Panc1 (cell line): ENCODE data around the gene TEX26. TPM values are rescaled to one million over a fixed set of nuclear protein-coding genes. Genes with fewer than 3 reads are reported as not detected.

ENCODE experiments used
- ATAC-seq: fragments of 200-7000 bp; cut with Tn5 transposase; 2 replicates; pipeline ENCODE4 v1.9.1; 2020; ENCODE audit warnings: mild to moderate bottlenecking, moderate library complexity
- BruUV-seq: library from RNA; stranded (reverse); fragments of 400-500 nt; replicated peaks from 2 replicates; lab custom pipeline; 2021; lab: Mats Ljungman, UMichigan
- CTCF ChIA-PET: fragments of 300-600 bp; sonication (Branson Sonifier 250); formaldehyde crosslinking; loops from one replicate; lab custom pipeline; 2022; ENCODE audit warnings: antibody characterized with exemption; lab: Charles Lee
- POLR2A ChIA-PET: fragments of 300-600 bp; sonication (Branson Sonifier 250); formaldehyde crosslinking; loops from one replicate; lab custom pipeline; 2022; ENCODE audit warnings: antibody characterized with exemption; lab: Charles Lee
- DNase-seq: peaks from one replicate; pipeline ENCODE4 v3.0.0-alpha.2; 2010; ENCODE audit warnings: low read depth, low spot score
- H3K27ac ChIP-seq: 2 replicates; pipeline ENCODE4 v1.5.1; 2011; ENCODE audit warnings: mild to moderate bottlenecking, low read length, inconsistent platforms
- H3K27me3 ChIP-seq: fragments of 200-500 bp; sonication (Bioruptor generic); 2 replicates; pipeline ENCODE4 v1.6.0; 2014; ENCODE audit warnings: low read length, inconsistent platforms; ENCODE audit not compliant: control insufficient read depth, insufficient read depth
- H3K36me3 ChIP-seq: fragments of 200-500 bp; sonication (Bioruptor generic); 2 replicates; pipeline ENCODE4 v1.5.1; 2014; ENCODE audit warnings: inconsistent platforms, mild to moderate bottlenecking, low read length, moderate library complexity; ENCODE audit not compliant: control insufficient read depth, insufficient read depth
- H3K4me1 ChIP-seq: 2 replicates; pipeline ENCODE4 v1.5.1; 2011; ENCODE audit warnings: inconsistent platforms, mild to moderate bottlenecking, low read length, moderate library complexity; ENCODE audit not compliant: control insufficient read depth, insufficient read depth
- H3K4me3 ChIP-seq, 2 experiments: 2 replicates each; pipeline ENCODE4 v1.5.1; 2011 to 2012; ENCODE audit warnings: low read depth in 2 of 2, low read length in 2 of 2, mild to moderate bottlenecking in 2 of 2, inconsistent platforms in 1 of 2, moderate library complexity in 1 of 2
- H3K9me3 ChIP-seq: fragments of 200-500 bp; sonication (Bioruptor generic); 2 replicates; pipeline ENCODE4 v1.5.1; 2014; ENCODE audit warnings: low read depth, mild to moderate bottlenecking, inconsistent platforms, low read length, moderate library complexity; ENCODE audit not compliant: control insufficient read depth, insufficient read depth
- POLR2AphosphoS5 ChIP-seq: IDR thresholded peaks from 2 replicates; pipeline ENCODE4 v1.6.1; 2012; ENCODE audit warnings: mild to moderate bottlenecking, low read depth, low read length, moderate library complexity
- SIN3A ChIP-seq: IDR thresholded peaks from 2 replicates; pipeline ENCODE4 v1.6.1; 2012; ENCODE audit warnings: low read depth, mild to moderate bottlenecking, low read length, moderate library complexity, borderline replicate concordance; ENCODE audit not compliant: insufficient read depth
- TCF7L2 ChIP-seq: IDR thresholded peaks from 2 replicates; pipeline ENCODE4 v1.6.1; 2011; ENCODE audit warnings: mild to moderate bottlenecking, low read depth, low read length, inconsistent platforms
- in situ Hi-C: cut with HindIII; loops from 2 replicates; pipeline ENCODE4 v1.10.0; 2016; ENCODE audit warnings: low sequenced_read_pairs, low pct_unique_long_range_greater_than_20kb
- intact Hi-C: fragments of 100-400 bp; cut with micrococcal nuclease; formaldehyde crosslinking; loops from one replicate; pipeline ENCODE4 v1.10.0; 2022; ENCODE audit not compliant: unreplicated experiment
- total RNA-seq: library from RNA; stranded (reverse); gene quantifications from one replicate; pipeline ENCODE4 v1.2.1, GENCODE V29; 2021; ENCODE audit not compliant: unreplicated experiment
- TF ChIP-seq, protein P1 (sequence below), 2 experiments: IDR thresholded peaks; 2 replicates each; pipeline ENCODE4 v1.6.1; 2011 to 2012; ENCODE audit warnings: low read depth in 2 of 2, control low read depth in 1 of 2, low read length in 1 of 2, mild to moderate bottlenecking in 1 of 2, moderate library complexity in 1 of 2; ENCODE audit not compliant: insufficient read depth in 1 of 2
- TF ChIP-seq, protein P2 (sequence below): fragments of 450-650 bp; IDR thresholded peaks from 2 replicates; pipeline ENCODE4 v1.5.1; 2017; ENCODE audit warnings: mild to moderate bottlenecking

The TEX26 gene
- total RNA-seq, 1 experiment from 2014 or later = not detected

DNA sequence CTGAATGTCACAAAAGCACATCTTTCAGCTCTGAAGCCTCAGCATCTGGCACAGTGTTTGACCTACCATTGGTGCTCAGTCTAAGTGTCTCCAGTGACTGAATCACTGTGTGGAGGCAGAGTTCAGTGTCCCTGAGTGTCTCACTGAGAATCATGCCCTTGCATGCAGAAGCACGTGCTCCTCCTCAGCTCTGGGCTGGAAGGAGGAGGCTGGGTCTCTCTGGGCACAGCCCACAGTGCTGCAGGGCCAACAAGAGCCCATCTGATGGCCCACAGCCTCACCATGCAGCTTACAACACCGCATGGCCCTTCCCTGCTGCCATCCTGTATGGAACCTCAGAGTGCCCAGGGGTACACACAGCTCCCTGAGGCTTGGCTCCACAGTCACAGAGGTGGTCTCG lies 86.1 kb downstream of the TEX26 start:
- BruUV-seq = no TSS peak
- H3K27me3 ChIP-seq = no peaks in the 10 kb centered on the region
- CTCF ChIA-PET = no interaction called here
- intact Hi-C loops = no loop called here
- H3K9me3 ChIP-seq = no peaks in the 10 kb centered on the region
- ATAC-seq (no peak), DNase-seq (no peak)
- H3K4me1 ChIP-seq = no peaks in the 10 kb centered on the region
- TF ChIP-seq TCF7L2 = no peak
- TF ChIP-seq, protein P1, sequence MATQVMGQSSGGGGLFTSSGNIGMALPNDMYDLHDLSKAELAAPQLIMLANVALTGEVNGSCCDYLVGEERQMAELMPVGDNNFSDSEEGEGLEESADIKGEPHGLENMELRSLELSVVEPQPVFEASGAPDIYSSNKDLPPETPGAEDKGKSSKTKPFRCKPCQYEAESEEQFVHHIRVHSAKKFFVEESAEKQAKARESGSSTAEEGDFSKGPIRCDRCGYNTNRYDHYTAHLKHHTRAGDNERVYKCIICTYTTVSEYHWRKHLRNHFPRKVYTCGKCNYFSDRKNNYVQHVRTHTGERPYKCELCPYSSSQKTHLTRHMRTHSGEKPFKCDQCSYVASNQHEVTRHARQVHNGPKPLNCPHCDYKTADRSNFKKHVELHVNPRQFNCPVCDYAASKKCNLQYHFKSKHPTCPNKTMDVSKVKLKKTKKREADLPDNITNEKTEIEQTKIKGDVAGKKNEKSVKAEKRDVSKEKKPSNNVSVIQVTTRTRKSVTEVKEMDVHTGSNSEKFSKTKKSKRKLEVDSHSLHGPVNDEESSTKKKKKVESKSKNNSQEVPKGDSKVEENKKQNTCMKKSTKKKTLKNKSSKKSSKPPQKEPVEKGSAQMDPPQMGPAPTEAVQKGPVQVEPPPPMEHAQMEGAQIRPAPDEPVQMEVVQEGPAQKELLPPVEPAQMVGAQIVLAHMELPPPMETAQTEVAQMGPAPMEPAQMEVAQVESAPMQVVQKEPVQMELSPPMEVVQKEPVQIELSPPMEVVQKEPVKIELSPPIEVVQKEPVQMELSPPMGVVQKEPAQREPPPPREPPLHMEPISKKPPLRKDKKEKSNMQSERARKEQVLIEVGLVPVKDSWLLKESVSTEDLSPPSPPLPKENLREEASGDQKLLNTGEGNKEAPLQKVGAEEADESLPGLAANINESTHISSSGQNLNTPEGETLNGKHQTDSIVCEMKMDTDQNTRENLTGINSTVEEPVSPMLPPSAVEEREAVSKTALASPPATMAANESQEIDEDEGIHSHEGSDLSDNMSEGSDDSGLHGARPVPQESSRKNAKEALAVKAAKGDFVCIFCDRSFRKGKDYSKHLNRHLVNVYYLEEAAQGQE (IDR thresholded peaks at IDR 0.05; ENCODE audit: insufficient read depth in 1 of 2, low read depth in 2 of 2, low read length in 1 of 2) = no peak
- TF ChIP-seq, protein P2, sequence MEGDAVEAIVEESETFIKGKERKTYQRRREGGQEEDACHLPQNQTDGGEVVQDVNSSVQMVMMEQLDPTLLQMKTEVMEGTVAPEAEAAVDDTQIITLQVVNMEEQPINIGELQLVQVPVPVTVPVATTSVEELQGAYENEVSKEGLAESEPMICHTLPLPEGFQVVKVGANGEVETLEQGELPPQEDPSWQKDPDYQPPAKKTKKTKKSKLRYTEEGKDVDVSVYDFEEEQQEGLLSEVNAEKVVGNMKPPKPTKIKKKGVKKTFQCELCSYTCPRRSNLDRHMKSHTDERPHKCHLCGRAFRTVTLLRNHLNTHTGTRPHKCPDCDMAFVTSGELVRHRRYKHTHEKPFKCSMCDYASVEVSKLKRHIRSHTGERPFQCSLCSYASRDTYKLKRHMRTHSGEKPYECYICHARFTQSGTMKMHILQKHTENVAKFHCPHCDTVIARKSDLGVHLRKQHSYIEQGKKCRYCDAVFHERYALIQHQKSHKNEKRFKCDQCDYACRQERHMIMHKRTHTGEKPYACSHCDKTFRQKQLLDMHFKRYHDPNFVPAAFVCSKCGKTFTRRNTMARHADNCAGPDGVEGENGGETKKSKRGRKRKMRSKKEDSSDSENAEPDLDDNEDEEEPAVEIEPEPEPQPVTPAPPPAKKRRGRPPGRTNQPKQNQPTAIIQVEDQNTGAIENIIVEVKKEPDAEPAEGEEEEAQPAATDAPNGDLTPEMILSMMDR = no peak
- no peak for TF ChIP-seq SIN3A
- TF ChIP-seq POLR2AphosphoS5 = no peak
- POLR2A ChIA-PET = no interaction called here
- no peaks in the 10 kb centered on the region for H3K36me3 ChIP-seq
- H3K27ac ChIP-seq = no peak overlapping the region
- H3K4me3 ChIP-seq = no peak overlapping the region
- in situ Hi-C loops = no loop called here

DNA sequence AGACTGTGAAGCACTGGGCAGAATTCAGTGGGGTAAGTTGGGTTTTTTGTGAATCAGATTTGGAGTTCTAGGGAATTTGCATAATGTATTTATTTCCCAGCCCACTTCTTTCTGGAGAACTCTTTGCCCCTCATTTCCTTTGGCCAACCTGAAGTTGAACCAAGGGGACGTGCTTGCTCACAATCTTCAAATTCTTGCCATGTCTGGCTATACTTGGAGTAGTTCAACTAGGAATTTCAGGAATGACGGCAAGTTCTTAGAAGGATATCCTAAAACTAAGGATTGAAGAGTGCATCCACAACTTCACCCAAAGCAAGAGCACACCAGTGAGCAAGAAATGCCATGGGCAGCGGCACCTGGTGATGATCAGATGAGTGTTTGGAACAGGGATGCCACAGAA lies 88.5 kb downstream of the TEX26 start:
- TF ChIP-seq TCF7L2 (no peak), SIN3A (no peak)
- TF ChIP-seq, protein P1 (IDR thresholded peaks at IDR 0.05; ENCODE audit: insufficient read depth in 1 of 2, low read depth in 2 of 2, low read length in 1 of 2) = no peak
- Histone ChIP-seq H3K27me3 (no peaks in the 10 kb centered on the region), H3K4me1 (no peaks in the 10 kb centered on the region), H3K36me3 (no peaks in the 10 kb centered on the region), H3K4me3 (no peak overlapping the region), H3K27ac (no peak overlapping the region), H3K9me3 (no peaks in the 10 kb centered on the region)
- no TSS peak for BruUV-seq
- ATAC-seq (no peak), DNase-seq (no peak)
- in situ Hi-C loops (no loop called here), intact Hi-C loops (no loop called here)
- CTCF ChIA-PET = no interaction called here
- POLR2A ChIA-PET = no interaction called here
